Measurements from ENCODE around the gene C10orf143. TPM values are rescaled to one million over a fixed set of nuclear protein-coding genes. Genes with fewer than 3 reads are reported as not detected.

Gene C10orf143
- total and polyA plus RNA-seq, 2 of the 8 experiments (the other 6 are each of a cell fraction or from before 2014, with no cell fraction given) = 1.6 to 2.0 TPM

DNA sequence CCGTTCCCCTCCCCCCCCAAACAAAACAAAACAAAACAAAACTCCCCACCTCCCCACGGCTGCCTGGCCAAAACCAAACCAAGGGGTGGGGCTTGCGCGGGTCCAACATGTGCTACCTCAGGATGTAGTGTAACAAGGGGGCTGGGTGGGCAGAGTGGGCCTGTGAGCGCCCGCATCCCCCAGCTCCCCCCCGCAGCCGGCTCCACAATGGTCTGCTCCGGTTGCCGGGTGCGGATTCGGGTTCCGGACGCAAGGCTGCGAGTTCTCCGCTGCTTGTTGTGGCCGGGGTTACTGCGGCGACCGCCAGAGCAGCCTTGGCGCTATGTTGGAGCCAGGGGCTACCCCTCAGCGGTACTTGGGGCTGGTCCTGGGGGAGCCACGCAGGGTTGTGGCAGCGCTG is 4.9 kb downstream of the C10orf143 start (continued):
- TF ChIP-seq CHD7 (IDR thresholded peaks at IDR 0.05; ENCODE audit: insufficient replicate concordance, low read length) = no peak
- TF ChIP-seq MAFK (IDR thresholded peaks at IDR 0.05; ENCODE audit: low read depth, low read length) = no peak
- no peak for TF ChIP-seq SRF (IDR thresholded peaks at IDR 0.05; ENCODE audit: low read depth, low read length)
- no peak for TF ChIP-seq SIX5 (IDR thresholded peaks at IDR 0.05; ENCODE audit: low read depth, low read length)
- no peak for TF ChIP-seq HDAC2 (IDR thresholded peaks at IDR 0.05; ENCODE audit: borderline replicate concordance in 1 of 2, low read depth in 2 of 2, low read length in 2 of 2)
- no peak for TF ChIP-seq JUN (IDR thresholded peaks at IDR 0.05; ENCODE audit: low read depth, low read length)
- TF ChIP-seq BCL11A (IDR thresholded peaks at IDR 0.05; ENCODE audit: low read depth in 2 of 2, low read length in 2 of 2) = no peak
- no peak for TF ChIP-seq FOSL1 (IDR thresholded peaks at IDR 0.05; ENCODE audit: insufficient read depth, low read depth, low read length)
- peak in 1 of 2 experiments; percentile 95; a peak in 2 of 3 replicates for TF ChIP-seq EP300 (IDR thresholded peaks at IDR 0.05; ENCODE audit: borderline replicate concordance in 1 of 2, low read depth in 2 of 2, low read length in 2 of 2)
- TF ChIP-seq KDM1A (IDR thresholded peaks at IDR 0.05; ENCODE audit: borderline replicate concordance, low read length) = no peak
- no peak for TF ChIP-seq ZNF274 (IDR thresholded peaks at IDR 0.05; ENCODE audit: borderline replicate concordance, extremely low read depth, low read length)
- no peak for TF ChIP-seq SUZ12 (IDR thresholded peaks at IDR 0.05; ENCODE audit: low read length)

All from H1 (cell line).